ENCODE data around the gene PRSS48.
A peak's percentile ranks its signal among the peaks of the same experiment; 100 is the strongest.
"Not testable (repeated sequence)": the region's sequence is repeated elsewhere in the genome, so short reads cannot be mapped to it uniquely, and the experiment has no call there.

PRSS48 gene

GRCh38 chr4:151276787-151277562, at the start of gene PRSS48:
Gene PRSS48, plus strand, starts transcription at chr4:151277161. Its CDS starts 12 bp downstream, at chr4:151277173.
- DNase-seq, result peak; percentile 55

- DNase-seq, result no peak
These were observed 49.8 kb upstream of the PRSS48 start for GRCh38 chr4:151227172-151227571.

- no peak for DNase-seq
These were observed 49.2 kb upstream of the PRSS48 start for GRCh38 chr4:151227731-151228130.

GRCh38 chr4:151228189-151229119, 48.5 kb upstream of the PRSS48 start:
- DNase-seq, result no peak

GRCh38 chr4:151231915-151232595, 44.9 kb upstream of the PRSS48 start:
- no peak for DNase-seq

GRCh38 chr4:151233600-151233999, 43.4 kb upstream of the PRSS48 start:
- DNase-seq, result no peak

GRCh38 chr4:151235373-151235772, 41.6 kb upstream of the PRSS48 start:
- DNase-seq, result not testable (repeated sequence)

GRCh38 chr4:151236036-151236435, 40.9 kb upstream of the PRSS48 start:
- DNase-seq, result no peak

- peak; percentile 9 for DNase-seq
These were observed 38.5 kb upstream of the PRSS48 start for GRCh38 chr4:151238477-151238876.

- no peak for DNase-seq
These were observed 37.4 kb upstream of the PRSS48 start for GRCh38 chr4:151239608-151240007.

GRCh38 chr4:151242305-151242704, 34.7 kb upstream of the PRSS48 start:
- DNase-seq, result no peak

GRCh38 chr4:151246742-151247141, 30.2 kb upstream of the PRSS48 start:
- no peak for DNase-seq

GRCh38 chr4:151247395-151247794, 29.6 kb upstream of the PRSS48 start:
- no peak for DNase-seq

GRCh38 chr4:151248519-151248918, 28.4 kb upstream of the PRSS48 start:
- DNase-seq, result no peak

- DNase-seq, result no peak
These were observed 26.3 kb upstream of the PRSS48 start for GRCh38 chr4:151250706-151251105.

GRCh38 chr4:151251603-151252304, 25.2 kb upstream of the PRSS48 start:
- peak; percentile 69 for DNase-seq

GRCh38 chr4:151255226-151255625, 21.7 kb upstream of the PRSS48 start:
- not testable (repeated sequence) for DNase-seq

- not testable (repeated sequence) for DNase-seq
These were observed 21.3 kb upstream of the PRSS48 start for GRCh38 chr4:151255680-151256079.

- no peak for DNase-seq
These were observed 20.8 kb upstream of the PRSS48 start for GRCh38 chr4:151256134-151256533.

GRCh38 chr4:151257704-151258103, 19.3 kb upstream of the PRSS48 start:
- no peak for DNase-seq

- no peak for DNase-seq
These were observed 17.2 kb upstream of the PRSS48 start for GRCh38 chr4:151259752-151260151.

- no peak for DNase-seq
These were observed 16.4 kb upstream of the PRSS48 start for GRCh38 chr4:151260526-151260925.

- no peak for DNase-seq
These were observed 13.5 kb upstream of the PRSS48 start for GRCh38 chr4:151263455-151263854.
